ELR (cell line): ENCODE data around the gene PAX8.
"Not testable (repeated sequence)": the region's sequence is repeated elsewhere in the genome, so short reads cannot be mapped to it uniquely, and the experiment has no call there.

Experiments used
- DNase-seq: peaks from one replicate; pipeline ENCODE4 v3.0.0-alpha.2; 2015; ENCODE audit warnings: low read depth

Gene PAX8

DNA sequence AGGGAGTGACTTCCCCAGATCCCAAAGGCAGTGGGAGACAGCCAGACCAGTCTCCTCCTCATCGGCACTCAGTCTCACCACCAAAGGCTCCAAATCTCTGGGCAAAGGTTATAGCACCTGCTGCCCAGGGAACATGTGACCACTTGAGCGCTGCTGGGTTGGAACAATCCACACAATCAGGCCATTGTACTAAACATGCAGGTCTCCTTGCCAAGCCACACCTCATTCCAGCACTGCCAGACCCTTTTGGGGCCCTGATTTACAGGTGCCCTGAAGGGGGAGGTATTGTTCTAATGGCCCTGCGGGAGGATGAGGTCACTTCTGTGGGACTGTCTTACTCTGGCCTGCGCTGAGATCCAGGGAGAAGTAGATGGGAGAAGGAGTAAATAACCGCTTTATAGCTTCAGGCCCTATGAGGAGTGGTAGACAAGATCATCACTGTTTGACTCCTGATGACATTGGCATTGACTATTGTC lies 10.0 kb upstream of the PAX8 start:
- not testable (repeated sequence) for DNase-seq

DNA sequence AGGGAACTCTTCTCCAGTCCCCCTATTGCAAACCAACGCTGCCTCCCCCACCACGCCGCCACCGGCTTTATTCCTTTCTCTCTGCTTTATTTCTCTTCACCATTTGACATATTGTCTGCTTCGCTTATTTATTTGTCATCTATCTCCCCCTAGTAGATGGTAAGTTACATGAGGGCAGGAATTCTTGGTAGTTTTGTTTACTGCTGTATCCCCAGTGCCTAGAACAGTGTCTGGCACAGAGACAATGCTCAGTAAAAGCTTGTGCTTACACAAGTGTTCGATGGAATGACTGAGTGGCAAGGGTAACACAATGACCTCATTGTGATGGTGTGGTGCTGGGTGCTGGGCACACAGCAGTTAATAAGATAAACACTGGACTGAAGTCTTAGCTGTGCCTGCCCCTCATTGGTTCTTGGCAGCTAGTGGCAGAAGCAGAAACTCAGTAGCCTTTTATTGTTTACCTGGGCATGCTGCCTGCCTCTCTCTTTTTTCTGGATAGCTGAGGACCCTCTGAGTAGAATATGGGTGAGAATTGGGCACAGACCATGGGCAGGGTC lies 9.5 kb upstream of the PAX8 start:
- not testable (repeated sequence) for DNase-seq

DNA sequence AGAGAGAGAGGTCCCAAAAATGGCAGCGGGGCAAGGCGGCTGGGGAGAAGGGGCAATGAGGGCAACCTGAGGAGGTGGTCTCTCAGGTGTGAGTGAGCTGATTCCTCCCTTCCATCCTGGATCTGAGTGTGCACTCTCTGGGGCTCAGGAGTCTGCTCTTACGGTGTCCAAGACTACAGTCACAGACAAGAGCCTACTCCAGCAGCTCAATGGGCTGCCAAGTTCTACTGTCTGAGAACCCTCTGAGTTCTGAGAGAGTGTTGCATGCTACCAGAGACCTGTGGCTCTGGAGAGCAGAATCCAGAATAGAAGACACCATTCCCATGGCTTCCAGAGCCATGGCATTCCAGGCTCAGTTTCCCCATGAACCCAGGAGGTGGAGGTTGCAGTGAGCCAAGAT lies 7.1 kb upstream of the PAX8 start:
- DNase-seq = no peak

DNA sequence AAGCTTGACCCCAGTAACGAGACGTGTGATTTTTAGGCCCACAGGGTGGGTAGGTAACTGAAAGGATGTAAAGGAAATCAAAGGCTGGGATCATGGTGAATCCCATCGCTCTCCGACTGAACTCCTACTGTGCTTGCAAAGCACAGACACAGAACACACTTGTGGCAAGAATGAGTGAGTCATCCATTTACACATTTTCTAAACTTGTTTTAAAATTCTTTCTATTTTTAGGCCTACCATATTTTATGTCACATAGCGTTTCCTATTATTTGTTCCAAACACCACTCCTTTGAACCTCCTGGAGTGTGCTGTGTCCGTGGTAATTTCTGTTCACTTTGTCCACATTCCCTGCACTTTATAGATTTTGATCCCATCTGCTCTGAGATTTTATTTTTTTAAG lies 6.3 kb upstream of the PAX8 start:
- DNase-seq = peak; percentile 38

DNA sequence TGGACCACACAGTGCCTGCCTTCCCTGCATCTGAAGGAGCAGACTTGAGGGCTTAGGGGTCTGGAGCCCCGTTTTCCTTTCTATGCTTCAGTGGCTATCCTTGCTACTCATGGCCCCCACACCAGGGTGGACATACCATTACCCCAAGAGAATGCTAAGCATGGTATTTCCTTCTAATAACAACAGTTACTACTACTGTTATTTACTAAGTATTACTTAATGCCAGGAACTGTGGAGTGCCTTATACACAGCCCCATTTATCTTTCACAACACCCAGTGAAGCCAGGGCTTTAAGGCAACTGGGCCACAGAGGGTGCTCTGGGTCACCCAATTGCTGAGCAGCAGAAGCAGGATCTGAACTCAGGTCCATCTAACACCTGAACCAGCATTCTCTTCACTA lies 5.8 kb upstream of the PAX8 start:
- DNase-seq = peak; percentile 12

DNA sequence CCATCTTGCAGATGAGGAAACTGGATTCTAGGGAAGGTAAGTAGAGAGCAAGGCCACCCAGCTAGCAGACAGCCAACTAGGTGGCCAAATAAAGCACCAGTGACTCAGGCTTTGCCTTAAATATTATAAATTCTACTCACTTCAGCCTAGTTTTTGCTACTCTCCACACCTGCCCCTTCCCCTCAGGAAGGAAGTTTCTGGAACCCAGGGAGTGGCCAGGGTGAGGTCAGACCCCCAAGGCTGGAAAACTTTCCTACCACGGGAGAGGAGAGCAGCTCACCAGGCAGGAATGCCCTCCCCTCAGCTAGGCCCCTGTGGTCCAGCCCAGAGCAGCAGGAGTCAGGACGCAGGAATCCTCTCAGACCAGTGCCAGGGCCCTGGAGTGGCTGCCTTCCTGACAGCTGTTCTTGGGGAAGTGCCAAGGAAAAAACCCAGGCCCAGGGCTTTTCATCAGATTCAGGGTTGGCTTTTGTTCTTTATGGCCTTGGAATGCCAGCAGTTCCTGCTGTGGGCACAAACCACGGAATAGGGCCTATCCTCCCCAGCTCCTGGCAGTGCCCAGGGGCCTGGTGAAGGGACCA lies 5.1 kb upstream of the PAX8 start:
- peak; percentile 94 for DNase-seq

DNA sequence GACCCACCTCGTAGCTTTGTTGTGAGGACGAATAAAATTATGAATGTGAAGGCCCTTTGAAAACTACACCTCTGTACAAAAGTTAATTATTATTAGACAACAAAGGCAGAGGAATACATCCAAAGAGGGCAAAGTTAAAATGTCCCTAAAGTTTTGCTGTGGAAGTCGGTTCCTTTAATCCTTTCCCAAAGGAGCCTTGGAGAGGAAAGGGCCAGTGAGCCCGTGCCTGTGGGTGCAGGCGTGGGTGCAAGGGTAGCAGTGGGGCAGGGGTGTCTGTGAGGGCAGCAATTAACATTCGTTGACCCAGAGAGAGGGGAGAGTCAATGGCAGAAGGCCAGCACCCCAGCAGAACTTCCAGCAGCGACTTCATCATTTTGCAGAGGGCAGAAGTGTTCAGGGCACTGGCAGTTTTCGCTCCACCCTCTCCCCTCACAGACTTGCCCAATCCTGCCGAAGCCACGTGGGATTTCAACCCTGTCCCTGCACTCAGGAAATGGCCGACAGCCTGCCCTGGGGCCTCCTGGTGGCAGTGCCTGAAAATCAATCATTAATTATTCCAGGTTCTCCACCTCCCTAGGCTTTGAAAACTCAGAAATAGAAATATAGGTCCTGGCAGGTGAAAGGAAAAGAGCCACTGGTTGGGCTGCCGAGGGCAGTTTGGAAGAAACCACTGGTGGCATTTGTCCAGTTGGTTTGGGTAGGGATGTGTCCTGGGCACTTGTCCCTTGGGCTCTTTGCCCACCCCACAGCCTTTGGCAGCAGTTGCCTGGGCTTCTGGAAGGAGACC lies 4.2 kb upstream of the PAX8 start:
- DNase-seq = peak; percentile 32

DNA sequence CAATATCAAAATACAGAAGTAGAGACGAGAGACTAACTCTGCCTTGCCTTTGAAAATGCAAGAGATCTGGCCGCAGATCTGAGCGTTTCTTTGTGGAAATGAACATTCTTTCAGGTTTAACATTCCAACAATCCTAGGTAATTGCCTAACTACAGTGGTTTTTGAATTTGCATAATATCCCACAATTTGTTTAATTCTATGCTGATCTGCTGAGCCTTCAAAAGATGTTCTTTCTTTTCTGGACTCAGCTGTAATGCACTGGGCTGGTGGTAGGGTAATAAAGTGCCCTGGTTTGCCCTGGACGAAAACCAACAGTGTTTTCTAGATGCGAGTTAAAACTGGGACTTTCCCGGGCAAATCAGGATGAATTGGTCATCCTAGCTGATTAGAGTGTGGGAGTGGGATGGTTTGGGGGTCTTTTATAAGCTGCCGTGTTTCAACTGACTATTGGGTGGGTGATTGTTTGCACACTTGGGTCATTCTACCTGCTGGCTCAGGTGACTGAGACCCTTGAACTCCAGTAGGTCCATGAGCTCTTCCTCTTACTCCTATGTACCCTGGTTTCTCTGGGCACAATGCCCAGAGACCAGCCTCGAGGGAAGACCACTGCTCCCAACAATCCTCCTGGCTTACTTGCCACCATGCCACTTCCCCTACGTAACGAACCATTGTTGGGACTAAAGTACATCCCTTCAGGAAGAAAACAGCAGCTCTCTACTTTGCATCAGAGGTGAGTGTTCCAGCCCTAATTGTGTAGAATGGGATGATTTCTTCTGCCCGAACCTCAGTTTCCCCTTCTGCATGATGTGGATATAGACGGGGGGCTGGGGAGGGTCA lies 3.4 kb upstream of the PAX8 start:
- DNase-seq = peak; percentile 47

DNA sequence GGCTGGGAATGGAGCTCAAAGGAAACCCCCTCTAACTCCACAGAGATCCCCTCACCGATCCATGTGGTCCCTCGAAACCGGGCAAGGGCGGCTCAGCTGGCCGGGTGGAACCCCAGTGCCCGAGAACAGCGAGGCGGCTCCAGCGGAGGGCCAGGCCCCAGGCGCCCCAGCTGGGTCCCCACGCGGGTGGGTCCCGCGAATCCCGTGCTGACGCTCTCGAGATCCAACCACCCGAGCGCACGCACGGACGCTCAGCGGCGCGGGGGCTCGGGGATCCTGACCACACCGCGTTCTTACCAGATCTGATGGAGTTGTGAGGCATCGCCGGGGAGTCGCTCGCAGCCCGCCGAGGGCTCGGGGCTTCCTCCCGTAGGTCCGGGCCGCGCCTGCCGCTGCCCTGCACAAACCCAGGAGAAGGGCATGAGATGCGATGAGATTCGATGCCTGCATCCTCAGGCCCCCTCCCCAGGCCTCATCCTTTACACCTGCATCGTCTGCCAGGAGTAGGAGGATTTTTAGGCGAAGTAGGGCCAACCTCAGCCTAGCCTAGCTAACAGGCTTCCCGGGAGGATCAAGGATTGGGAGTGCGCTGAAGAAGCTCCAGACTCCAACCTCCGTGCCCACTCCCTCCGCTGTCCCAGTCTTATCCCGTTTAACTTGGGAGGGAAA lies 514 bp downstream of the PAX8 start:
- no peak for DNase-seq

DNA sequence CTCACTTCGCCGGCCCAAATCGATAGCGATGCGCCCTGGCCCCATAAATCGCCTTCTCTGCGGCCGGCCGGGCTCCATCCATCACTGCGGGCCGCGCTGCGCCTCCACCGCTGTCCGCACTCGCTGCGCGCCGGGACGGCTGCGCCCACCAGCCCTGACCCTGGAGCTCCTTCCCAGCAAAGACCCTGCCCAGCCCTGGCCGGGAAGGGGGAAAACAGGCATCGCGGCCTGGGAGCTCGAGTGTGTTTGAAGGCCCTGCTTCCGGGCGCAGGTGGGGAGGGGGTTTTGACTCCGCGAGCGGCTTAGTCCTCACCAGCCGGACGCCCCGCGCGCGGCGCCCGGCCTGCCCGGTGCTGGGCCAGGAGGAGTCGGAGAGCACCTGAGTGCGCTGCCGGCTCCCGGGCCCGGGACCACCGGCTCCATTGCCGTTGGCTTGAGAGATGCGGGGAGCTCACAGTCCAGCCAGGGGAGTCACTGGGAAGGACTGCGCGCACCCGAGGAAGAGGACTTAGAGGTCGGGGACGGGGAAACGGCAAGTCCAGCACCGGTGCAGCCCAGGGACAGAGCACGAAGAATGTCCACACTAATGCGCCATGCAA lies 1.1 kb downstream of the PAX8 start:
- DNase-seq = no peak

DNA sequence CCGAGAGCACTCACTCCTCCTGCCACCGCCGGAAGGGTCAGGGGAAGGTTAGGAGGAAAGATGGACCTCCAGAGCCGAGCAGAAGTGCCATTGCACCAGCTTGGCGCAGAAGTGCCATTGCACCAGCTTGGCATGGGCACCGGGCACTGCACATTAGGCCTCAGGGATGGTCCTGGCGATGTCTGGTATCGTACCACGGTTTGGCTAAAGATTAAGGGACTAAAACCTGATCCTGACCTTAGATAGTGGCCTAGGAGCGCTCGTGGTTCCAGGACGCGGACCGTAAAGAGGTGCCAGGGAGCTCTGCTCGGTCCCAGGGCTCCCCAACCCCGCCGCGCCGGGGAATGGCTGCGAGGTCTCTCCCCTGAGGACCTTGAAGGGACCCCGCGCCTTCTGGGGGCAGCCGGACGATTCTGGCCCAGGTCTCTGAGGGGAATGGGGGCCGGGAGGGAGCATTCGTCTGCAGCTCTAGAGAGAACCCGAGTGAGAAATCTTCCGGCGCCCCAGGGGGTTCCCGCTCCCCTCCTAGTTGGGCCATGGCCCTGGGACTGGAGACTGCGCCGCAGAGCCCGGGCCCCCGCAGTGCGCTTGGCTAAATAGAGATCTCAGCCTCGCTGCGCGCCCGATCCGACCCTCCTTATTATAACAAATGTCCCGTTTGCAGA lies 1.8 kb downstream of the PAX8 start:
- no peak for DNase-seq

DNA sequence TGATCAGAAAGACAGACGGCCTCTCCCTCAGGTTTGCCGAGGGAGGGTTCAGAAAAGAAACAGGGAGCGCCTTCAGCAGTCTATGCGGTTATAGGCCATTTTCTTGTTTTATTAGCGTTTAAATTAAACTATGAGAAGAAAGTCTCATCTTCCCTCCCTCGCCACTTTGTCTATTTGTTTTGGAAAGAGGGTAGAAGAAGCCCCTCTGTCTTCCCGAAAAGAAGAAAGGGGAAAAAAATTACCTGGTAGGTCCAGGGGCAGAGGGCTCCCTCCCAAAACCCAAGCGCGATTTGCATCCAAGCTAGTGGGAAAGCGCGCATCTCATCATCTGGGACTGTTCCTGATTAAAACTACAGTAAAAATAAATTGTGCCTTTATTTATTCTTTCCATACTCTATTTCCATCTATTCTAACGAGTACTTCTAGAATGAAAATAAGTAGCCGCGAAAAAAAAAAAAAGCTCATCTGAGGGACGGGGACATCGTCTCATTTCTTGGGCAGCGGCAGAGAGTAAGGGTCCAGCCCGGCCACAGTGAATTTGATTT lies 2.4 kb downstream of the PAX8 start:
- no peak for DNase-seq

DNA sequence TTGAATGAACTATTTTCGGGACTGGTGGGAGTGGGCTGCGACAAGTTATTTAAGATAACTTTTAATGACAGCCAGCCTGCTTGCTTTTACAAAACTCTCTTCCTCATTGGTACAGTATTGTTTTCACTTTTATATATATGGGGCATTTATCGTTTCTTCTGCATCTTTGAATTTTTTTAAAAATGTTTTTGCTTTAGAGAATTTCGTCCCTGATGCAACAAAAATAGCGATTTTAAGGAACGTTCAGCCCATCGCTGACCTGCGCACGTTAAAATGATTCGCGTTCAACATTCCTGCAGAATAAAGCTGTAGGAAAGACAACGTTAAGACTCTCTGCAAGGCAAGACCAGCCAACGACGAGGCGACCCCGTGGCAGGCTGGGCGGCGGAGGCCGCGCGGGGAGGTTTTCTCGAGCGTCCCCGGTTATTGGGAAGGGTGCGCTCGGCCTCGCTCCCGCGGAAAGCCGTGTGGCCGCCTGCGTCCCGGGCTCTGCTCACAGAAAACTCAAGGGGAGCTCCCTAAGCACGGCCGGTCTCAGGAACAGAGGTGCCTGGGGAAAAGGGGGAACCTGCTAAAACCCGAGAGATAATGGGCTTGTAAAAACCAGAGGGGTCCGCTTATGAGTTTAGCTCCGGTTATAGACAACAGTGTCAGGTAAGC lies 3.0 kb downstream of the PAX8 start:
- no peak for DNase-seq

DNA sequence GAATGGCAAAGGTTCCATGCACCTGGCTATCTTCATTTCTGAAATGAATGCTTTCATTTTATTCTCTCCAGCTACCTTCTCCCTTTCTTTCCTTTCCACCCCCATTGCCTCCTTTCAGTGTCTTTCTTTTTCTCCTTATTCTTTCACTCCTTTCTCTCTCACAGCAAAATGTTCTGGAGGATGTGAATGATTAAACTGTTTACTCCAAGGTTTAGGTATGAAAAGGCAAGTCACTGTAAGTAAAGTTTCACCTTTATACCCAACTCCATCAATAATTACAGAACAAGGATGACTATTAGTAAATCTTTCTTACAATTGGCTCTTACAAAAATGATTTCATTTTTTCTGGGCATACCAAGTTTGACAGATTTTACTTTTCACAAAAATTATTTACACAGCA lies 4.3 kb downstream of the PAX8 start:
- DNase-seq = no peak

DNA sequence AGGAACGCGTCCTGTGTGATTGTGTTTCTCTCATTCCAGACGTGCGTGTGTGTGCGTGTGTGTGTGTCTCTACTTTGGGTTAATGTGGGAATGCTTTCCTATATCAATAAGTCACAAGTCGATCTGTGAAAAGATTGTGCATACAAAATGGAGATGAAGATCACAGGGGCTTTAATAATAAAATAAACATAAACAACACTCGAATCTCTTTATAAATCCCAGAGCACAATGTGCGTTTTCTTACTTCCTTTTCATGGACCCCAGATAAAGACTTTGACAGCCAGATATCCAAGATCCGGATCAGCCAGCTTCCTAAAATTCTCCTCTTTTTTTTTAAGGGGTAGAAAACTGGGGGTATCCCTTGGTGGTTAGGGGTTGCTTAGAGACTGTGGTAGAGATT lies 4.7 kb downstream of the PAX8 start:
- no peak for DNase-seq

DNA sequence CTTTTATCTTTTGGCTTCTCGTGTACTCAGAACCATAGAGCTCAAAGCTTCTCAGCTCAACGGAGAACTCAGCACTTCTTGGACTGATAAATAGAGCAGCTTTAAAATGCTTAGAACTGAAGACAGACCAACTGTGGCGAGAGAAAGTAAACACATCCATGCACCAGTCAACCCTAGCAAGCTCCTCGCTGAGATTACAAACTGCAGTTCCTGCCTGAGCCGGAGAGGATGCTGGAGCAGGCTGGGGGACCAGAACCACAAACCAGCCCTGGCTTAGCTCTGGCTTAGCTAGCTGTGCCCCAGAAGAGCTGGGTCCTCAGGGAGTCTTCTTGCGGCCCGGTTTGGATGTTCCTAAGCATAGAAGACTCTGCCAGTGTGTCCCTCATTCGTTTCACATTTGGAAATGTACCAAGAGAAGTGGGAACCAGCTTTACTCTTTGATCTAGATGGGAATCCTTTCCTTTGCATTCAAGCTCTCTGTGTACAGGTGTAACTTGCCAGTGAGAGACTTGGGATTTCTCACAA lies 5.6 kb downstream of the PAX8 start:
- DNase-seq = peak; percentile 62

DNA sequence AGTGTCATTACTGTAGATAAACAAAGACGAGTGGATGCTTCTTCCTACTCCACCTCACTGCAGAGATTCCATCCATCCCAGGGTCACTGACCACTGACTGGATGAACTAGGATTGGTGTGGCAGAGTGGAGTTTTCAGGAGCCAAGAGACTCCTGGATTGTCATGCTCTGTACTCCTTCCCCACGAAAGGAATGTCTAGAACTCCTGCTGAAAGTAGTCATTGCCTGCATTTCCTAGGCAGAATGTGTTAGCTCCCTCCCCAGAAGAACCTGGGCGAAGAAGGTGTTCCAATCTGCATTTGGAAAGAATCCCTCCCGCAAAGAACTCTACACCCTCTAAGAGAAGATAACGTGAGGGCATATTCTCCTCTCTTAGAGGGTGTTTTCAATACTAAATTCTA lies 6.2 kb downstream of the PAX8 start:
- no peak for DNase-seq

DNA sequence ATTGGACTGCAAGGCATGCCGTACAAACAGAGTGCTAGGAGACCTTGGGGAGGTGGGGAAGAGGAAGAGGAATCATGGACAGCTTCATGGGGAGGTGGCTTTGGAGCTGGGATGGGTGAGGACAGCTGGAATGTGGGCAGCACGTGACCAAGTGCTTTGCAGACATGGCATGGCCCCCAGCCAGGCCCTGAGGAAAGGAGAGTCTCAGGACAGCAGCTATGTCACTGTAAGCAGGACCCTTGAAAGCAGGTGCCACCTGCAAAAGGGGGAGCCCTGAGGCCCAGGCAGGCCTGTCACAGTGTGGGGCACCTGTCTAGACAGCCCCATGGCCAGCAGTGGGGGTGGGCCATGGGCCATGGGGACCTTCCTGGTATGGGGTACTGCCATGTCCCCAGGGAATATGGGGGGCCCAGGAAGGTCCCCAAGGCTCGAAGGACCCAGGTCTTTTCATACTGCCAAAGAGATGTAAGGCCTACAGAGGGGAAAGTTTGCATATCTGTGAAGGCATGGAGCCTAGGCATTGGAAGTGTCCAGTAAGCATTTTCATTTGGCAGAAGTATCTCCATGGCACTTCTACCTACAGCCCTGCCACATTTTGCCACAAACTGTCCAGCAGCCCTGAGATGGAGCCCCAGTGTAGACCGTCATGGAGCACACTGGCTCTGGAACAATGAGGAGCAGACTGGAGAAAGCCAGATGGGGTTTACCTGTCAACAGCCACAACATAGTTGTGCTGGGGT lies 9.9 kb downstream of the PAX8 start:
- no peak for DNase-seq

DNA sequence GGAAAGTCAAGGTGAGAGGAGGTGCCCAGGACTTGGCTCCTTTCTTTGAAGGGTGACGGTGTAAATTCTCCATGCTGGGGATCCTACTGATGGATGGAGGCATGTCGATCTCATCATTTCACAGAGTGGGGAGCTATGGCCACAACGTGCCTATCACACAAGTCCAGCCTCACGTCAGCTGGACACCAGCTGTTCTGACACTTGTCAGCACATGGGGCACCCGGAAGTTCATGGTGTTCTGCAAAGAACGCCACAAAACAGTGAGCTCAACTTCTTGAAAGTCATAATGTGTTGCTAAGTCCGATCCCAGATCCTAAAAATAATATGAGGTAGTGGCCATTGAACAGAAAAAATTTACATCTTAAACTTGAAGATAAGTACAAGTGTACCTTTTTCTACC lies 12.3 kb downstream of the PAX8 start:
- no peak for DNase-seq
